Measurements from ENCODE around the gene MRPL44. TPM values are rescaled to one million over a fixed set of nuclear protein-coding genes. Genes with fewer than 3 reads are reported as not detected.

MRPL44 gene
- total and polyA plus RNA-seq, 2 donors (not counting 1 experiment from before 2014, with no cell fraction given): 8.9 to 26.7 TPM

GRCh38 chr2:223922308-223922707 is 35.0 kb upstream of the MRPL44 start:
- Histone ChIP-seq H2AFZ (ENCODE audit: insufficient read depth, low read depth, low read length, poor library complexity, severe bottlenecking) (no peak overlapping the region), H3K4me3 (ENCODE audit: control extremely low read depth in 1 of 5, extremely low read depth in 1 of 5, insufficient read depth in 1 of 5, low read depth in 2 of 5, low read length in 4 of 5) (no peak overlapping the region), H3K36me3 (replicated peaks in 1 of 2; ENCODE audit: control extremely low read depth in 1 of 2, control insufficient read depth in 1 of 2, extremely low read depth in 1 of 2, insufficient read depth in 2 of 2, low read length in 1 of 2) (peaks cover 0 to 7% of the 10 kb centered on the region in 2 experiments), H4K20me1 (ENCODE audit: control insufficient read depth, insufficient read depth, low read length, poor library complexity, severe bottlenecking) (peaks cover 30% of the 10 kb centered on the region), H3K27me3 (replicated peaks in 1 of 4; ENCODE audit: control extremely low read depth in 1 of 4, control insufficient read depth in 3 of 4, insufficient read depth in 4 of 4, low read length in 3 of 4) (no peaks in the 10 kb centered on the region), H3K9me3 (ENCODE audit: control extremely low read depth in 1 of 3, control insufficient read depth in 2 of 3, insufficient read depth in 1 of 3, low read length in 2 of 3) (peaks cover 0 to 5% (median 5%) of the 10 kb centered on the region in 3 donors), H3K79me2 (ENCODE audit: control insufficient read depth, insufficient read depth, low read length) (peaks cover 76% of the 10 kb centered on the region), H3K4me1 (ENCODE audit: control insufficient read depth in 2 of 2, insufficient read depth in 2 of 2, low read length in 2 of 2) (peaks cover 0 to 4% of the 10 kb centered on the region in 2 donors), H3K4me2 (replicated peaks; ENCODE audit: low read depth, low read length, poor library complexity, severe bottlenecking) (no peak overlapping the region), H3K9ac (ENCODE audit: low read length) (no peak overlapping the region), H3K27ac (ENCODE audit: low read length in 2 of 2) (no peak overlapping the region)
- H3K4me3 Mint-ChIP-seq: no peak overlapping the region
- no peaks in the 10 kb centered on the region for H3K9me3 Mint-ChIP-seq (ENCODE audit: insufficient read depth)
- 92% methylated on average over 2 of the region's 3 CpGs for WGBS (ENCODE audit: insufficient coverage)
- ChIA-PET CTCF (no interaction called here), POLR2A (no interaction called here)
- no peak overlapping the region for H3K27ac Mint-ChIP-seq
- intact Hi-C loops (cut with micrococcal nuclease): no loop called here
- TF ChIP-seq CTCF (IDR thresholded peaks at IDR 0.05) (no peak), EZH2 (IDR thresholded peaks at IDR 0.05; ENCODE audit: borderline replicate concordance, insufficient read depth, low read depth, low read length, poor library complexity, severe bottlenecking) (no peak)
- H3K4me1 Mint-ChIP-seq: peaks cover 29% of the 10 kb centered on the region
- no peaks in the 10 kb centered on the region for H3K27me3 Mint-ChIP-seq
- DNase-seq (no peak), ATAC-seq (ENCODE audit: low read depth) (no peak)

- Mint-ChIP-seq H3K4me1 (peaks cover 33% of the 10 kb centered on the region), H3K9me3 (ENCODE audit: insufficient read depth) (peaks cover 6% of the 10 kb centered on the region), H3K4me3 (no peak overlapping the region), H3K27me3 (no peaks in the 10 kb centered on the region), H3K27ac (no peak overlapping the region)
- Histone ChIP-seq H3K9me3 (ENCODE audit: control extremely low read depth in 1 of 3, control insufficient read depth in 2 of 3, insufficient read depth in 1 of 3, low read length in 2 of 3) (peaks cover 0 to 8% (median 5%) of the 10 kb centered on the region in 3 donors), H3K27ac (ENCODE audit: low read length in 2 of 2) (no peak overlapping the region), H3K4me3 (ENCODE audit: control extremely low read depth in 1 of 5, extremely low read depth in 1 of 5, insufficient read depth in 1 of 5, low read depth in 2 of 5, low read length in 4 of 5) (no peak overlapping the region), H3K4me1 (ENCODE audit: control insufficient read depth in 2 of 2, insufficient read depth in 2 of 2, low read length in 2 of 2) (peaks cover 0 to 1% of the 10 kb centered on the region in 2 donors), H3K9ac (ENCODE audit: low read length) (no peak overlapping the region), H4K20me1 (ENCODE audit: control insufficient read depth, insufficient read depth, low read length, poor library complexity, severe bottlenecking) (peaks cover 25% of the 10 kb centered on the region), H3K27me3 (replicated peaks in 1 of 4; ENCODE audit: control extremely low read depth in 1 of 4, control insufficient read depth in 3 of 4, insufficient read depth in 4 of 4, low read length in 3 of 4) (no peaks in the 10 kb centered on the region), H3K79me2 (ENCODE audit: control insufficient read depth, insufficient read depth, low read length) (peaks cover 87% of the 10 kb centered on the region), H3K4me2 (replicated peaks; ENCODE audit: low read depth, low read length, poor library complexity, severe bottlenecking) (no peak overlapping the region), H3K36me3 (replicated peaks in 1 of 2; ENCODE audit: control extremely low read depth in 1 of 2, control insufficient read depth in 1 of 2, extremely low read depth in 1 of 2, insufficient read depth in 2 of 2, low read length in 1 of 2) (peaks cover 0 to 3% of the 10 kb centered on the region in 2 experiments), H2AFZ (ENCODE audit: insufficient read depth, low read depth, low read length, poor library complexity, severe bottlenecking) (no peak overlapping the region)
- DNase-seq (no peak), ATAC-seq (ENCODE audit: low read depth) (no peak)
- no CpG with 5 or more reads among the region's 2 CpGs for WGBS (ENCODE audit: insufficient coverage)
- ChIA-PET CTCF (no interaction called here), POLR2A (interaction anchor here (0.5 kb wide), 1 partner anchor 31 kb away, joined by 3 read pairs; no protein-coding TSS in a partner anchor)
- intact Hi-C loops (cut with micrococcal nuclease): no loop called here
- no peak for TF ChIP-seq EZH2 (IDR thresholded peaks at IDR 0.05; ENCODE audit: borderline replicate concordance, insufficient read depth, low read depth, low read length, poor library complexity, severe bottlenecking)
Measured at GRCh38 chr2:223923976-223924375, 33.3 kb upstream of the MRPL44 start.
